ENCODE data around the gene PRM2.

PRM2 gene

GRCh38 chr16:11270602-11271162, 5.6 kb downstream of the PRM2 start:
- Histone ChIP-seq H3K27me3 (ENCODE audit: insufficient read depth, poor library complexity, severe bottlenecking) (no peaks in the 10 kb centered on the region), H3K36me3 (ENCODE audit: low read depth) (no peaks in the 10 kb centered on the region), H3K9me3 (ENCODE audit: severe bottlenecking) (no peaks in the 10 kb centered on the region), H3K4me3 (ENCODE audit: severe bottlenecking) (no peak overlapping the region), H3K27ac (ENCODE audit: poor library complexity, severe bottlenecking) (no peak overlapping the region), H3K4me1 (ENCODE audit: insufficient read depth, poor library complexity, severe bottlenecking) (peaks cover 3% of the 10 kb centered on the region)
- no peak for TF ChIP-seq CTCF (IDR thresholded peaks at IDR 0.05; ENCODE audit: poor library complexity, severe bottlenecking)
- no peak for DNase-seq (ENCODE audit: low spot score)
- ATAC-seq (ENCODE audit: low read depth): no peak

DNA sequence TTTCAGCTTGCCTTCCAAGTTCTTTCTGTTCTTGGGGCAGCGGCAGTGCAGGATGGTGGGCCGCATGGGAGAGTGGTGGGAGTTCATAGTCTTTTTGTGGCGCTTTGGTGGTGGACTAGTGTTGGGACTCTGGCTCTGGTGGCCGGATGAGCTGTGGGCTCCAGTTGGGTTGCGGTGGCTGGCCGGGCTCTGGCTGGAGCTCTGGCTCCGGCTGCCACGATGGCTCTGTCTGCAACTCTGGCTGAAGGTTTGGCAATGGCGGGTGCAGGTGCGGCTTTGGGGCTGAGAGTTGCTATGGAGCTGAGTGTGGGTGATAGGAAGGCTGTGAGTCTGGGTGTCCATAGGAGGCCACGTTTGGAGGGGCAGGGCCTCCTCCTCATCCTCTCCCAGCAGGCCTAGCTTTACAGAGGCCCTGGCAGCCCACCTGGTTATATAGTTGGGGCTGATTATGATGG, 7.3 kb downstream of the PRM2 start, which contains the start of gene TNP2:
TNP2 (minus strand) TSS at position 405 of the 455 bp plus-strand sequence; CDS start at position 342, 63 bp downstream.
- no peak for ATAC-seq (ENCODE audit: low read depth)
- Histone ChIP-seq H3K4me1 (ENCODE audit: insufficient read depth, poor library complexity, severe bottlenecking) (peaks cover 3% of the 10 kb centered on the region), H3K27ac (ENCODE audit: poor library complexity, severe bottlenecking) (no peak within 1 kb of the TSS), H3K4me3 (ENCODE audit: severe bottlenecking) (no peak within 1 kb of the TSS), H3K9me3 (ENCODE audit: severe bottlenecking) (no peaks in the 10 kb centered on the region), H3K36me3 (ENCODE audit: low read depth) (no peaks in the 10 kb centered on the region), H3K27me3 (ENCODE audit: insufficient read depth, poor library complexity, severe bottlenecking) (no peaks in the 10 kb centered on the region)
- DNase-seq (ENCODE audit: low spot score): no peak
- TF ChIP-seq CTCF (IDR thresholded peaks at IDR 0.05; ENCODE audit: poor library complexity, severe bottlenecking): no peak

DNA sequence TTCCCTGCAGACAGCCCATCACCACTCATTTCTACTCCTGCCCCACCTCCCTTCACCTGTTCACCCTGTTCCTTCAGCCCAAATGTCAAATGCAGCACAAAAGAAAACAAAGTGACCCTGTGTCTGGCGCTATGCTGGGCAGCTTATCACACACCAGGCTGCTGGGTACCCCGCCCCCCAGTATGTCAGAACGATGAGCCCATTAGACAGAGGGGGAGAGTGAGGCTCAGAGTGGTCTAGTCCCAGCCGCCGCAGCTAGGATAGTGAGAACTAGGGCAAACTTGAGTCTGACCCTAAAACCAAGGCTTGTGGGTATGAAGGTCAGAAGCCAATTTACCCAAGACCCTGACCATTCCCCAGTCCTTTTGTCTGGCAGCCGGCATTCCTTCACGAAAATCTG, 11.2 kb downstream of the PRM2 start:
- H3K4me3 ChIP-seq (ENCODE audit: severe bottlenecking): no peak overlapping the region
- H3K9me3 ChIP-seq (ENCODE audit: severe bottlenecking): no peaks in the 10 kb centered on the region
- no peaks in the 10 kb centered on the region for H3K36me3 ChIP-seq (ENCODE audit: low read depth)
- ATAC-seq (ENCODE audit: low read depth) (no peak), DNase-seq (ENCODE audit: low spot score) (no peak)
- no peak overlapping the region for H3K27ac ChIP-seq (ENCODE audit: poor library complexity, severe bottlenecking)
- no peaks in the 10 kb centered on the region for H3K4me1 ChIP-seq (ENCODE audit: insufficient read depth, poor library complexity, severe bottlenecking)
- no peaks in the 10 kb centered on the region for H3K27me3 ChIP-seq (ENCODE audit: insufficient read depth, poor library complexity, severe bottlenecking)
- no peak for TF ChIP-seq CTCF (IDR thresholded peaks at IDR 0.05; ENCODE audit: poor library complexity, severe bottlenecking)

DNA sequence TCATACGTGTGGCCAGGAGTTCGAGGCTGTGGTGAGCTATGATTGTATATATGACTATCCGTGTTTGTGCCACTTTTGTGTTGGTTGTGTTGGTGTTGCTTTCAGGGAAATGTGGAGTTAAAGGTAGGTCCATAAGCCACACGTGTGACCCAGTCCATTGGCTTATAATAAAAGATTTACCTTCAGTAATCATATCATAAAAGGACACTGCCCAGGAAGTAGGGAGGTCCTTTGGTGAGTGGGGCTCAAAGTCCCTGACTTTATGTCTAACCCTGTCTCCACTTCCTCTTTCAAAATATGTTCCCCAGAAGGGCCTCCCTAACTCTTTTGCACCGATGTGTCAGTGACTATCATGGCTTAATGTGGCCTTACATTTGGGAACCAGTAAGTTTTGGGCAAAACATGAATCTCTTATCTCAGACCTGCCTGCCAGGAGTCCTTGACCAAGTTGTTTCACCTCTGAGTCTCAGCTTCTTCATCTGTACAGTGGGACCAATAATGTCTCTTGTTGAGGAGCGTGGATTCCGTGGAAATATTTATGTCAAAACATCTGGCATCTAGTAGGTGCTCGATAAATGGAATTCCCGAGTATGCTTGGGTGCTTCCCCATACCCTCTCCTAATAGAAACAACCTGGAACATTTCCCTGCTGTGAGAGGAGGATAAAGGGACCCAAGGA, 12.0 kb downstream of the PRM2 start:
- no peaks in the 10 kb centered on the region for H3K27me3 ChIP-seq (ENCODE audit: insufficient read depth, poor library complexity, severe bottlenecking)
- H3K4me3 ChIP-seq (ENCODE audit: severe bottlenecking): no peak overlapping the region
- DNase-seq (ENCODE audit: low spot score) (no peak), ATAC-seq (ENCODE audit: low read depth) (no peak)
- H3K27ac ChIP-seq (ENCODE audit: poor library complexity, severe bottlenecking): no peak overlapping the region
- H3K9me3 ChIP-seq (ENCODE audit: severe bottlenecking): no peaks in the 10 kb centered on the region
- TF ChIP-seq CTCF (IDR thresholded peaks at IDR 0.05; ENCODE audit: poor library complexity, severe bottlenecking): no peak
- H3K36me3 ChIP-seq (ENCODE audit: low read depth): no peaks in the 10 kb centered on the region
- no peaks in the 10 kb centered on the region for H3K4me1 ChIP-seq (ENCODE audit: insufficient read depth, poor library complexity, severe bottlenecking)

DNA sequence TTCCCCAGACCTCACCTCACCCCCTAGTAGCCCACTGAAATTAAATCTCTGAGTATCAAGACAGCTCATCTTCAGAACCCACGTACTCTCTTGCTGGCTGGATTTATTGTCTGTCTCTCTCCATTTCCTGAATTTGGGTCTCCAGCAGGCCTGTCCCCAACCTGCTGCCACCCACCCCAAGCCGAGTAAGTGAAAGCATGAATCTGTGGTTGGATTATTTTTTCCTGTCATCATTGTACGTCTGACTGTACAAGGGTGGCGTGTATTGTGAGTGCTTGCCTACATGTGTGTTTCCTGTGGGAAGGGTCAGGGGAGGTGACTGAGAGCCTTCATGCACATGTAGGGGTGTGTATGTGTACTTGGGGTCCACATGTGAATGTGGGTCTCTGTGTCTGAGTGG, 12.5 kb downstream of the PRM2 start:
- no peak overlapping the region for H3K27ac ChIP-seq (ENCODE audit: poor library complexity, severe bottlenecking)
- no peak for TF ChIP-seq CTCF (IDR thresholded peaks at IDR 0.05; ENCODE audit: poor library complexity, severe bottlenecking)
- no peak overlapping the region for H3K4me3 ChIP-seq (ENCODE audit: severe bottlenecking)
- no peak for ATAC-seq (ENCODE audit: low read depth)
- no peaks in the 10 kb centered on the region for H3K4me1 ChIP-seq (ENCODE audit: insufficient read depth, poor library complexity, severe bottlenecking)
- no peaks in the 10 kb centered on the region for H3K27me3 ChIP-seq (ENCODE audit: insufficient read depth, poor library complexity, severe bottlenecking)
- no peaks in the 10 kb centered on the region for H3K36me3 ChIP-seq (ENCODE audit: low read depth)
- no peak for DNase-seq (ENCODE audit: low spot score)
- H3K9me3 ChIP-seq (ENCODE audit: severe bottlenecking): no peaks in the 10 kb centered on the region
